ENCODE results near the gene NARF. TPM values are rescaled to one million over a fixed set of nuclear protein-coding genes. Genes with fewer than 3 reads are reported as not detected.

The NARF gene
- total and polyA plus RNA-seq, 4 donors: 34.4 to 162 (median 60.9) TPM

- no peaks in the 10 kb centered on the region for H3K27me3 ChIP-seq (ENCODE audit: control insufficient read depth in 1 of 2, insufficient read depth in 2 of 2, low read length in 1 of 2)
- no peak for ATAC-seq (ENCODE audit: low FRiP score)
- no peak overlapping the region for H3K4me3 ChIP-seq (ENCODE audit: low read length in 2 of 2)
- H3K9me3 ChIP-seq (ENCODE audit: control insufficient read depth, low read length): no peaks in the 10 kb centered on the region
- H3K36me3 ChIP-seq (ENCODE audit: control insufficient read depth in 1 of 2, insufficient read depth in 2 of 2, low read length in 1 of 2): no peaks in the 10 kb centered on the region
- 53 to 69% methylated on average over 12 of the region's 12 CpGs for WGBS, 2 donors
- H3K4me1 ChIP-seq (ENCODE audit: control insufficient read depth in 1 of 2, insufficient read depth in 2 of 2, low read length in 2 of 2): no peaks in the 10 kb centered on the region
- peak overlapping the region in 1 of 2 donors; percentile 71 for H3K27ac ChIP-seq (ENCODE audit: low read depth in 1 of 2, low read length in 2 of 2)
- intact Hi-C loops (cut with DNase I): loop anchor here in 1 of 2 donors (5.0 kb wide), 2 partner anchors 59 to 141 kb away; no protein-coding TSS in a partner anchor
- DNase-seq: no peak
Measured at GRCh38 chr17:82493226-82493781, 34.8 kb downstream of the NARF start.

GRCh38 chr17:82494236-82495055 is 35.9 kb downstream of the NARF start:
- H3K27ac ChIP-seq (ENCODE audit: low read depth in 1 of 2, low read length in 2 of 2): peak overlapping the region in 1 of 2 donors; percentile 12
- intact Hi-C loops (cut with DNase I): loop anchor here in 1 of 2 donors (2.0 to 5.0 kb wide), 3 partner anchors 24 to 142 kb away; partner anchors contain the start of gene FOXK2
- H3K27me3 ChIP-seq (ENCODE audit: control insufficient read depth in 1 of 2, insufficient read depth in 2 of 2, low read length in 1 of 2): no peaks in the 10 kb centered on the region
- H3K4me1 ChIP-seq (ENCODE audit: control insufficient read depth in 1 of 2, insufficient read depth in 2 of 2, low read length in 2 of 2): no peaks in the 10 kb centered on the region
- 3 to 6% methylated on average over 17 of the region's 17 CpGs for WGBS, 2 donors
- ATAC-seq (ENCODE audit: low FRiP score) (peak; percentile 90), DNase-seq (peak; percentile 94 to 95)
- H3K9me3 ChIP-seq (ENCODE audit: control insufficient read depth, low read length): no peaks in the 10 kb centered on the region
- no peaks in the 10 kb centered on the region for H3K36me3 ChIP-seq (ENCODE audit: control insufficient read depth in 1 of 2, insufficient read depth in 2 of 2, low read length in 1 of 2)
- H3K4me3 ChIP-seq (ENCODE audit: low read length in 2 of 2): no peak overlapping the region

GRCh38 chr17:82495844-82496528 is 37.4 kb downstream of the NARF start:
- ATAC-seq (ENCODE audit: low FRiP score): no peak
- Histone ChIP-seq H3K27me3 (ENCODE audit: control insufficient read depth in 1 of 2, insufficient read depth in 2 of 2, low read length in 1 of 2) (no peaks in the 10 kb centered on the region), H3K36me3 (ENCODE audit: control insufficient read depth in 1 of 2, insufficient read depth in 2 of 2, low read length in 1 of 2) (no peaks in the 10 kb centered on the region), H3K4me3 (ENCODE audit: low read length in 2 of 2) (no peak overlapping the region), H3K27ac (ENCODE audit: low read depth in 1 of 2, low read length in 2 of 2) (peak overlapping the region in 1 of 2 donors; percentile 71), H3K4me1 (ENCODE audit: control insufficient read depth in 1 of 2, insufficient read depth in 2 of 2, low read length in 2 of 2) (no peaks in the 10 kb centered on the region), H3K9me3 (ENCODE audit: control insufficient read depth, low read length) (no peaks in the 10 kb centered on the region)
- intact Hi-C loops (cut with DNase I): loop anchor here in 1 of 2 donors (2.0 kb wide), 1 partner anchor 23 kb away; the partner anchor contains the start of gene FOXK2
- WGBS, 2 donors: 74 to 80% methylated on average over 12 of the region's 12 CpGs
- no peak for DNase-seq

- no peaks in the 10 kb centered on the region for H3K4me1 ChIP-seq (ENCODE audit: control insufficient read depth in 1 of 2, insufficient read depth in 2 of 2, low read length in 2 of 2)
- DNase-seq: peak; percentile 99 to 100
- peak overlapping the region; percentile 12 to 48 for H3K4me3 ChIP-seq (ENCODE audit: low read length in 2 of 2)
- no peaks in the 10 kb centered on the region for H3K9me3 ChIP-seq (ENCODE audit: control insufficient read depth, low read length)
- no peaks in the 10 kb centered on the region for H3K36me3 ChIP-seq (ENCODE audit: control insufficient read depth in 1 of 2, insufficient read depth in 2 of 2, low read length in 1 of 2)
- ATAC-seq (ENCODE audit: low FRiP score): peak; percentile 91
- peak overlapping the region in 1 of 2 donors; percentile 71 for H3K27ac ChIP-seq (ENCODE audit: low read depth in 1 of 2, low read length in 2 of 2)
- H3K27me3 ChIP-seq (ENCODE audit: control insufficient read depth in 1 of 2, insufficient read depth in 2 of 2, low read length in 1 of 2): no peaks in the 10 kb centered on the region
- 12% methylated on average over 63 to 83 of the region's 83 CpGs for WGBS, 2 donors
- intact Hi-C loops (cut with DNase I): no loop called here
Measured at GRCh38 chr17:82496529-82497434, 38.2 kb downstream of the NARF start.

- intact Hi-C loops (cut with DNase I): no loop called here
- Histone ChIP-seq H3K36me3 (ENCODE audit: control insufficient read depth in 1 of 2, insufficient read depth in 2 of 2, low read length in 1 of 2) (no peaks in the 10 kb centered on the region), H3K27ac (ENCODE audit: low read depth in 1 of 2, low read length in 2 of 2) (peak overlapping the region in 1 of 2 donors; percentile 18), H3K4me3 (ENCODE audit: low read length in 2 of 2) (peak overlapping the region; percentile 48), H3K4me1 (ENCODE audit: control insufficient read depth in 1 of 2, insufficient read depth in 2 of 2, low read length in 2 of 2) (no peaks in the 10 kb centered on the region), H3K27me3 (ENCODE audit: control insufficient read depth in 1 of 2, insufficient read depth in 2 of 2, low read length in 1 of 2) (no peaks in the 10 kb centered on the region), H3K9me3 (ENCODE audit: control insufficient read depth, low read length) (no peaks in the 10 kb centered on the region)
- DNase-seq (peak; percentile 62 to 81), ATAC-seq (ENCODE audit: low FRiP score) (peak; percentile 56)
- WGBS, 2 donors: 8 to 10% methylated on average over 48 to 66 of the region's 66 CpGs
Measured at GRCh38 chr17:82497483-82498405, 39.2 kb downstream of the NARF start.

- Histone ChIP-seq H3K4me1 (ENCODE audit: control insufficient read depth in 1 of 2, insufficient read depth in 2 of 2, low read length in 2 of 2) (no peaks in the 10 kb centered on the region), H3K4me3 (ENCODE audit: low read length in 2 of 2) (no peak overlapping the region), H3K9me3 (ENCODE audit: control insufficient read depth, low read length) (no peaks in the 10 kb centered on the region), H3K27ac (ENCODE audit: low read depth in 1 of 2, low read length in 2 of 2) (peak overlapping the region in 1 of 2 donors; percentile 26), H3K36me3 (ENCODE audit: control insufficient read depth in 1 of 2, insufficient read depth in 2 of 2, low read length in 1 of 2) (no peaks in the 10 kb centered on the region), H3K27me3 (ENCODE audit: control insufficient read depth in 1 of 2, insufficient read depth in 2 of 2, low read length in 1 of 2) (no peaks in the 10 kb centered on the region)
- intact Hi-C loops (cut with DNase I): loop anchor here in 1 of 2 donors (5.0 kb wide), 1 partner anchor 50 kb away; no protein-coding TSS in a partner anchor
- peak; percentile 64 to 83 for DNase-seq
- no peak for ATAC-seq (ENCODE audit: low FRiP score)
- 15 to 16% methylated on average over 8 of the region's 8 CpGs for WGBS, 2 donors
Measured at GRCh38 chr17:82502207-82502606, 43.7 kb downstream of the NARF start.

GRCh38 chr17:82503094-82503727 is 44.7 kb downstream of the NARF start:
- intact Hi-C loops (cut with DNase I): loop anchor here in 1 of 2 donors (5.0 kb wide), 1 partner anchor 49 kb away; no protein-coding TSS in a partner anchor
- no peak overlapping the region for H3K27ac ChIP-seq (ENCODE audit: low read depth in 1 of 2, low read length in 2 of 2)
- H3K27me3 ChIP-seq (ENCODE audit: control insufficient read depth in 1 of 2, insufficient read depth in 2 of 2, low read length in 1 of 2): no peaks in the 10 kb centered on the region
- H3K4me3 ChIP-seq (ENCODE audit: low read length in 2 of 2): no peak overlapping the region
- DNase-seq (no peak), ATAC-seq (ENCODE audit: low FRiP score) (no peak)
- H3K9me3 ChIP-seq (ENCODE audit: control insufficient read depth, low read length): no peaks in the 10 kb centered on the region
- 73 to 81% methylated on average over 12 of the region's 12 CpGs for WGBS, 2 donors
- no peaks in the 10 kb centered on the region for H3K36me3 ChIP-seq (ENCODE audit: control insufficient read depth in 1 of 2, insufficient read depth in 2 of 2, low read length in 1 of 2)
- H3K4me1 ChIP-seq (ENCODE audit: control insufficient read depth in 1 of 2, insufficient read depth in 2 of 2, low read length in 2 of 2): no peaks in the 10 kb centered on the region
